H9 (cell line): ENCODE measurements around the gene TMEM50B. TPM values are rescaled to one million over a fixed set of nuclear protein-coding genes. Genes with fewer than 3 reads are reported as not detected.

ENCODE experiments used
- DNase-seq: peaks from one replicate; pipeline ENCODE4 v3.0.0-alpha.2; 2017
- H2AFZ ChIP-seq: one replicate; pipeline ENCODE4 v1.6.1; 2013; ENCODE audit warnings: mild to moderate bottlenecking, low read length, control low read depth, moderate library complexity
- H2AK5ac ChIP-seq: 2 replicates; pipeline ENCODE4 v1.6.1; 2013; ENCODE audit warnings: low read length, control low read depth, mixed read lengths; ENCODE audit not compliant: insufficient read length
- H2BK120ac ChIP-seq: one replicate; pipeline ENCODE4 v1.6.1; 2013; ENCODE audit warnings: low read depth, mild to moderate bottlenecking, low read length, control low read depth, inconsistent platforms; ENCODE audit not compliant: poor library complexity, severe bottlenecking
- H2BK12ac ChIP-seq: 2 replicates; pipeline ENCODE4 v1.6.1; 2013; ENCODE audit warnings: low read length, control low read depth, mixed read lengths, low read depth; ENCODE audit not compliant: insufficient read length
- H2BK15ac ChIP-seq: 2 replicates; pipeline ENCODE4 v1.6.1; 2013; ENCODE audit warnings: low read depth, low read length, control low read depth
- H2BK20ac ChIP-seq: one replicate; pipeline ENCODE4 v1.6.1; 2013; ENCODE audit warnings: low read depth, mild to moderate bottlenecking, low read length, control low read depth, inconsistent platforms; ENCODE audit not compliant: poor library complexity, severe bottlenecking
- H2BK5ac ChIP-seq: 2 replicates; pipeline ENCODE4 v1.6.1; 2013; ENCODE audit warnings: low read length, control low read depth, mixed read lengths; ENCODE audit not compliant: insufficient read length
- H3K14ac ChIP-seq: 2 replicates; pipeline ENCODE4 v1.6.1; 2013; ENCODE audit warnings: low read length, control low read depth; ENCODE audit not compliant: insufficient read depth
- H3K18ac ChIP-seq: 2 replicates; pipeline ENCODE4 v1.6.1; 2013; ENCODE audit warnings: low read depth, mild to moderate bottlenecking, mixed read lengths, low read length, control low read depth; ENCODE audit not compliant: insufficient read length
- H3K23ac ChIP-seq: 2 replicates; pipeline ENCODE4 v1.6.1; 2013; ENCODE audit warnings: low read length, control low read depth, mixed read lengths, low read depth; ENCODE audit not compliant: insufficient read length
- H3K23me2 ChIP-seq: 2 replicates; pipeline ENCODE4 v1.6.1; 2013; ENCODE audit warnings: low read depth, mild to moderate bottlenecking, mixed read lengths, low read length, control low read depth; ENCODE audit not compliant: insufficient read length, poor library complexity, severe bottlenecking
- H3K27ac ChIP-seq: 2 replicates; pipeline ENCODE4 v1.5.1; 2013; ENCODE audit warnings: low read length, control low read depth, mixed read lengths, low read depth; ENCODE audit not compliant: insufficient read length
- H3K27me3 ChIP-seq: 2 replicates; pipeline ENCODE4 v1.6.1; 2013; ENCODE audit warnings: low read length, control low read depth, inconsistent platforms; ENCODE audit not compliant: insufficient read depth
- H3K4ac ChIP-seq: 2 replicates; pipeline ENCODE4 v1.6.1; 2013; ENCODE audit warnings: low read depth, mild to moderate bottlenecking, control low read depth, inconsistent platforms, low read length, moderate library complexity
- H3K4me1 ChIP-seq: 2 replicates; pipeline ENCODE4 v1.6.1; 2013; ENCODE audit warnings: low read length, control low read depth, inconsistent platforms; ENCODE audit not compliant: insufficient read depth
- H3K4me2 ChIP-seq: 2 replicates; pipeline ENCODE4 v1.6.1; 2013; ENCODE audit warnings: low read length, control low read depth, mixed read lengths; ENCODE audit not compliant: insufficient read length, insufficient read depth
- H3K56ac ChIP-seq: 2 replicates; pipeline ENCODE4 v1.6.1; 2013; ENCODE audit warnings: low read depth, mild to moderate bottlenecking, mixed read lengths, low read length, control low read depth; ENCODE audit not compliant: insufficient read length
- H3K79me1 ChIP-seq: 2 replicates; pipeline ENCODE4 v1.6.1; 2013; ENCODE audit warnings: low read depth, mild to moderate bottlenecking, moderate library complexity, low read length, control low read depth, inconsistent platforms; ENCODE audit not compliant: insufficient read depth, poor library complexity, severe bottlenecking
- H3K79me2 ChIP-seq: 2 replicates; pipeline ENCODE4 v1.6.1; 2013; ENCODE audit warnings: low read length, control low read depth, inconsistent platforms; ENCODE audit not compliant: insufficient read depth
- H3K9ac ChIP-seq: 2 replicates; pipeline ENCODE4 v1.6.1; 2013; ENCODE audit warnings: low read length, control low read depth, mixed read lengths; ENCODE audit not compliant: insufficient read length; ENCODE audit errors: extremely low read depth
- H3K9me3 ChIP-seq: one replicate; pipeline ENCODE4 v1.6.1; 2013; ENCODE audit warnings: low read depth, low read length, inconsistent platforms; ENCODE audit not compliant: control insufficient read depth
- H3T11ph ChIP-seq: one replicate; pipeline ENCODE4 v1.6.1; 2013; ENCODE audit warnings: mild to moderate bottlenecking, low read length, control low read depth, inconsistent platforms
- H4K20me1 ChIP-seq: one replicate; pipeline ENCODE4 v1.6.1; 2013; ENCODE audit not compliant: control insufficient read depth, insufficient read length, insufficient read depth
- H4K5ac ChIP-seq: 2 replicates; pipeline ENCODE4 v1.6.1; 2013; ENCODE audit warnings: low read depth, mild to moderate bottlenecking, mixed read lengths, low read length, control low read depth; ENCODE audit not compliant: insufficient read length
- H4K8ac ChIP-seq: replicated peaks from 2 replicates; pipeline ENCODE4 v1.6.1; 2013; ENCODE audit warnings: low read length, control low read depth, mixed read lengths, low read depth; ENCODE audit not compliant: insufficient read length
- H4K91ac ChIP-seq: 2 replicates; pipeline ENCODE4 v1.6.1; 2013; ENCODE audit warnings: low read depth, mild to moderate bottlenecking, moderate library complexity, mixed read lengths, low read length, control low read depth; ENCODE audit not compliant: insufficient read length
- H3K27ac Mint-ChIP-seq, 3 experiments: 2 replicates in 2 of 3; 3 replicates in 1 of 3; pipeline ENCODE4 v1.8.0; 2020 to 2021; ENCODE audit warnings: mixed read lengths in 3 of 3, mild to moderate bottlenecking in 1 of 3, moderate library complexity in 1 of 3
- H3K27me3 Mint-ChIP-seq: 2 replicates; pipeline ENCODE4 v1.8.0; 2021; ENCODE audit warnings: low read depth, mild to moderate bottlenecking, moderate library complexity, mixed read lengths
- H3K36me3 Mint-ChIP-seq, 3 experiments: 2 replicates in 2 of 3; 3 replicates in 1 of 3; pipeline ENCODE4 v1.8.0; 2020 to 2021; ENCODE audit warnings: low read depth in 3 of 3, mixed read lengths in 3 of 3; ENCODE audit not compliant: insufficient read depth in 1 of 3
- H3K4me1 Mint-ChIP-seq, 2 experiments: 2 replicates each; pipeline ENCODE4 v1.8.0; 2020; ENCODE audit warnings: mixed read lengths in 2 of 2
- H3K4me3 Mint-ChIP-seq, 2 experiments: 2 replicates in 1 of 2; 3 replicates in 1 of 2; pipeline ENCODE4 v1.8.0; 2020 to 2021; ENCODE audit warnings: mild to moderate bottlenecking in 2 of 2, mixed read lengths in 2 of 2, moderate library complexity in 1 of 2
- H3K9me3 Mint-ChIP-seq, 2 experiments: 2 replicates in 1 of 2; 3 replicates in 1 of 2; pipeline ENCODE4 v1.8.0; 2020; ENCODE audit warnings: mild to moderate bottlenecking in 2 of 2, mixed read lengths in 2 of 2, moderate library complexity in 1 of 2
- WGBS: extraction: QIAGEN DNeasy Blood & Tissue Kit; methylation state at CpG from one replicate; pipeline ENCODE4 v1.1.7; 2013; ENCODE audit warnings: missing lambda C conversion rate, low lambda C conversion rate, mixed read lengths; ENCODE audit not compliant: insufficient read length; ENCODE audit errors: extremely low coverage; 5-methylcytosine and 5-hydroxymethylcytosine counted together
- total RNA-seq: library from RNA; stranded (reverse); gene quantifications from 2 replicates; pipeline ENCODE4 v1.2.1, GENCODE V29; 2021
- TF ChIP-seq, protein P1 (sequence below): fragments of 200-600 bp; sonication (generic); conservative IDR thresholded peaks from 3 replicates; pipeline ENCODE4 v1.8.0; 2021; ENCODE audit warnings: antibody characterized with exemption, mild to moderate bottlenecking

Gene TMEM50B
- total RNA-seq, 1 experiment from 2014 or later, result 17.6 TPM

DNA sequence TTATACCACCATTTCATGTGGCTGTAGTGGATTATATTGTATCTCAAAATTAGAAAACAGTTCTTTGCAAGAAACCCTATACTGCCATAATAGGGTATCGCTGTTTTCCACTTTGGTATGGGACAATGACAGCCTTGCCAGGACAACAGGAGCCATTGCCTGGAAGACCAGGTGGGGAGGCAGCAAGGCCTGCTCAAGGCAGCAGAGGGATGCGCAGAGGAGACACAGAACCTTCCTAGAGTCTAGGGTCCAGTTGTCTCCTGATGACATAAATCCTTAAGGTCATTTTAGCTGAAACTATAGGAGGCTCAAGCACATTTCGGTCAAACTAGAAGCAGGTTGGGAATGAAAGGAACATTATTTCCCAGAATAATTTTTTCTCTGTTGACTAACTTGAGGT, 48.9 kb downstream of the TMEM50B start:
- no peak overlapping the region for H3K18ac ChIP-seq
- no peak overlapping the region for H3T11ph ChIP-seq
- no peaks in the 10 kb centered on the region for H3K23me2 ChIP-seq
- H3K79me1 ChIP-seq, result no peaks in the 10 kb centered on the region
- Mint-ChIP-seq H3K27me3 (no peaks in the 10 kb centered on the region), H3K4me3 (no peak overlapping the region), H3K36me3 (peaks cover 29 to 79% (median 59%) of the 10 kb centered on the region in 3 experiments), H3K9me3 (no peaks in the 10 kb centered on the region), H3K27ac (no peak overlapping the region), H3K4me1 (no peaks in the 10 kb centered on the region)
- TF ChIP-seq, protein P1, sequence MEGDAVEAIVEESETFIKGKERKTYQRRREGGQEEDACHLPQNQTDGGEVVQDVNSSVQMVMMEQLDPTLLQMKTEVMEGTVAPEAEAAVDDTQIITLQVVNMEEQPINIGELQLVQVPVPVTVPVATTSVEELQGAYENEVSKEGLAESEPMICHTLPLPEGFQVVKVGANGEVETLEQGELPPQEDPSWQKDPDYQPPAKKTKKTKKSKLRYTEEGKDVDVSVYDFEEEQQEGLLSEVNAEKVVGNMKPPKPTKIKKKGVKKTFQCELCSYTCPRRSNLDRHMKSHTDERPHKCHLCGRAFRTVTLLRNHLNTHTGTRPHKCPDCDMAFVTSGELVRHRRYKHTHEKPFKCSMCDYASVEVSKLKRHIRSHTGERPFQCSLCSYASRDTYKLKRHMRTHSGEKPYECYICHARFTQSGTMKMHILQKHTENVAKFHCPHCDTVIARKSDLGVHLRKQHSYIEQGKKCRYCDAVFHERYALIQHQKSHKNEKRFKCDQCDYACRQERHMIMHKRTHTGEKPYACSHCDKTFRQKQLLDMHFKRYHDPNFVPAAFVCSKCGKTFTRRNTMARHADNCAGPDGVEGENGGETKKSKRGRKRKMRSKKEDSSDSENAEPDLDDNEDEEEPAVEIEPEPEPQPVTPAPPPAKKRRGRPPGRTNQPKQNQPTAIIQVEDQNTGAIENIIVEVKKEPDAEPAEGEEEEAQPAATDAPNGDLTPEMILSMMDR, result no peak
- H3K9me3 ChIP-seq, result no peaks in the 10 kb centered on the region
- H4K20me1 ChIP-seq, result no peaks in the 10 kb centered on the region
- H3K4ac ChIP-seq, result no peak overlapping the region
- WGBS, result no CpG with 5 or more reads among the region's 3 CpGs
- H2BK12ac ChIP-seq, result no peak overlapping the region
- H3K4me1 ChIP-seq, result no peaks in the 10 kb centered on the region
- no peak overlapping the region for H2AK5ac ChIP-seq
- H3K9ac ChIP-seq, result no peak overlapping the region
- no peak for DNase-seq
- H3K79me2 ChIP-seq, result no peaks in the 10 kb centered on the region
- H2BK15ac ChIP-seq, result no peak overlapping the region
- H3K27ac ChIP-seq, result no peak overlapping the region
- no peak overlapping the region for H4K91ac ChIP-seq
- no peak overlapping the region for H2BK20ac ChIP-seq
- H2AFZ ChIP-seq, result no peak overlapping the region
- no peak overlapping the region for H3K4me2 ChIP-seq
- H4K8ac ChIP-seq, result no peak overlapping the region
- H2BK5ac ChIP-seq, result no peak overlapping the region
- no peak overlapping the region for H3K56ac ChIP-seq
- no peak overlapping the region for H2BK120ac ChIP-seq
- no peak overlapping the region for H3K14ac ChIP-seq
- no peak overlapping the region for H4K5ac ChIP-seq
- H3K23ac ChIP-seq, result no peak overlapping the region
- H3K27me3 ChIP-seq, result 0 out of 2 replicates have a peak, but pooled peaks cover 3% of the 10 kb centered on the region
